Measurements from ENCODE around the gene CALU. TPM values are rescaled to one million over a fixed set of nuclear protein-coding genes. Genes with fewer than 3 reads are reported as not detected.
A peak's percentile ranks its signal among the peaks of the same experiment; 100 is the strongest.

CALU gene
- total RNA-seq, 1 donor from 2014 or later, result 261 TPM

- no peak for DNase-seq
Measured at GRCh38 chr7:128747327-128748079, 8.3 kb downstream of the CALU start.

- DNase-seq, result no peak
Measured at GRCh38 chr7:128752251-128752650, 13.1 kb downstream of the CALU start.

- peak; percentile 47 for DNase-seq
Measured at GRCh38 chr7:128755075-128755818, 16.1 kb downstream of the CALU start.

GRCh38 chr7:128755819-128756476 is 16.8 kb downstream of the CALU start:
- DNase-seq, result peak; percentile 87

- no peak for DNase-seq
Measured at GRCh38 chr7:128757203-128757602, 18.0 kb downstream of the CALU start.

GRCh38 chr7:128758553-128758952 is 19.4 kb downstream of the CALU start:
- DNase-seq, result no peak

- DNase-seq, result no peak
Measured at GRCh38 chr7:128759242-128759641, 20.1 kb downstream of the CALU start.

- DNase-seq, result no peak
Measured at GRCh38 chr7:128763541-128763940, 24.4 kb downstream of the CALU start.

GRCh38 chr7:128767475-128768110 is 28.4 kb downstream of the CALU start:
- DNase-seq, result no peak

GRCh38 chr7:128770233-128770632 is 31.1 kb downstream of the CALU start:
- no peak for DNase-seq

- no peak for DNase-seq
Measured at GRCh38 chr7:128773604-128774003, 34.4 kb downstream of the CALU start.

- DNase-seq, result no peak
Measured at GRCh38 chr7:128774029-128774689, 35.0 kb downstream of the CALU start.

- DNase-seq, result no peak
Measured at GRCh38 chr7:128774921-128775320, 35.8 kb downstream of the CALU start.

- no peak for DNase-seq
Measured at GRCh38 chr7:128775744-128776474, 36.8 kb downstream of the CALU start, which contains the start of gene OPN1SW. Gene OPN1SW, minus strand, starts transcription at chr7:128775794. Its CDS starts 13 bp downstream, at chr7:128775781.

- no peak for DNase-seq
Measured at GRCh38 chr7:128777156-128778123, 38.3 kb downstream of the CALU start.

GRCh38 chr7:128778946-128779345 is 39.8 kb downstream of the CALU start:
- no peak for DNase-seq

- peak; percentile 59 for DNase-seq
Measured at GRCh38 chr7:128781126-128781525, 42.0 kb downstream of the CALU start.

GRCh38 chr7:128781851-128782250 is 42.7 kb downstream of the CALU start:
- DNase-seq, result no peak

- peak; percentile 89 for DNase-seq
Measured at GRCh38 chr7:128783143-128783861, 44.1 kb downstream of the CALU start.

All from tongue (tissue), 2 donors.